HG03575 (cell line): ENCODE results near the gene GPD1L.

ENCODE experiments used
- ATAC-seq: cut with Tn5 transposase; IDR thresholded peaks from one replicate; pipeline ENCODE4 v1.9.1; 2021; ENCODE audit not compliant: unreplicated experiment, insufficient number of reproducible peaks, low FRiP score; ENCODE audit errors: extremely low read depth

Gene GPD1L

DNA sequence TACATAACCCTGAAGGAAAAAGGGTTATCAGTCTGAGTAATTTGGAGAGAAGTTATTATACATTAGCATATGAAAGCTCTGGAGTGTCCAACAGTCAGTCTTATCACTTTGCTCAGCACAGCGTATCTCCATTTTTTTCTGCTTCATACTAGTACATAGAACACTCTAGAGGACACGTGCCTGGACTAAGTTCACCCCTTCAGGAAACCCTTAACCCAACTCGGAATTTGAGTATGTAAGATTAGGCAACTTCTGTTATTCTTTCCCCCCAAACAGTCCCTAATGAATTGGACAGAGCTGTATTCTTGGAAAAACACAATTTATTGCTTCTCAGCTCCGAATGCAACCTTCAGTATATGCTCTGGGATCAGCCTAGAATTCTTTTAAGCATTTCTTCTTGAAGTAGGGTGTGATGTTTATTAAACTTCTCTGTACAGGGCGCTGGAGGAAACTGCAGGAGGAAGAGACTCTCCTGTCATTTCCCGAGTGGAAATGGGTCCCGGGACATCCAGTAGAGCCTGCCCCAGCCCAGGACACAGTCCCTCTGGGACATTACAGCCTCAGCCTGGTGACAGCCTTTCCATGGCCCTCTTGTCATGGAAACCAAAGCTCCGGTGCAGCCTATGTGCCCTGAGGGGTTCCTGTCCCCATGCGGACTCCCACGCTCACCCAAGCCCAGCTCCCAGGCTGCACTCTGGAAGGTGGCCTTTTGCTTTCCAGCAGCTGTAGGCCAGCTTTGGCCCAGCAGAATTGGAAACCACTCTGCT is 94.8 kb downstream of the GPD1L start:
- no peak for ATAC-seq

DNA sequence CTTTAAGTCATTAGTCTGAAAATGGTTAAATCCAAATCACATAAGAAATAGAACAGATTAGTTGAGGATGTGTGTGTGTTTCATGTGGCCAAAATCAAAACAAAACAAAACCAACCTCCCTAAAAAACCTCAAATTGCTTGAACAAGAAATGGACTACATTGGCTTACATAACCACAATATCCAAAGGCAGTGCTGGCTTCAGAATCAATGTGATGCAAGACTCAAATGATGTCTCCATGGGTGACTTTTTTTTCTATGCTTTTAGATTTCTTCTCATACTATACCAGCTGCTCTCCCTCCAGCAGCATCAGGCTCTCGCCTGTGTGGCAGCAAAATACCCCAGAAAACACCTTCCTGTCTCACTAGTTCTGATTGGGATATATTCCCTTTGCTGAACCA is 96.1 kb downstream of the GPD1L start:
- no peak for ATAC-seq

DNA sequence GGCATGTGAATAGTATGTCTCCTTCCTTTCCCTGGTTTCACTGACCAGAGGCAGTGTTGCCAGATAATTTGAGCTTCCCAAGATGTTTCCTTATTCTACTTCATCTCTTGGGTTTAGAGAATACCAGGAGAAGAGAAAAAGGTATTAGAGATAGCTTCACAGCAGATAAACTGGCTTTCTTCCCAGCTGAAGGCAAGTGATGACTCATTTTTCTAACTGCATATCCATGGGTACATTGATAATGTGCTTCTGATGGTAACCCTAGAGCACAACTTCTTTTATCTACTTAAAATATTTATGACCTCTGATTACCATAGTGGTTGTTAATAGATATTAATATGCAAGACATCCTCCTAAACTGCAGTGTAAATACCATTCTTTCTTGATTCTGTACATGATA is 97.4 kb downstream of the GPD1L start:
- no peak for ATAC-seq

DNA sequence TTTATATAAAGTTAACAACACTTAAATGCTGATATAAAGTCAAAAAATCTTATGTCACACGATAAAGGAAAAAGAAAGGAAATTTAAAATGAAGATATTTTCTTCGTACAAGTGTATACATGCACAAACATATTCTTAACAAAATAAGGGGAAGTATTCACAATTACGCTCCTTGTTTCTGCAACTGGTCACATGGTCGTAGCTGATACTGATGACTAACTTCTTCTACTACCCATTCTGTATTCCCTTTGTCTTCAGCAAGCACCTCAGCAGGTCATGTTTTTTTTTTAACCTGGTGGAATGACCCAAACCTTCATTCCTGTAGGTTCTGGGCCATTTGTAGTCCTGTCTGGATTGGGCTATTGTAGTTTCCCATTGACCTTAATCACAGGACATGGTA is 102.0 kb downstream of the GPD1L start:
- no peak for ATAC-seq

DNA sequence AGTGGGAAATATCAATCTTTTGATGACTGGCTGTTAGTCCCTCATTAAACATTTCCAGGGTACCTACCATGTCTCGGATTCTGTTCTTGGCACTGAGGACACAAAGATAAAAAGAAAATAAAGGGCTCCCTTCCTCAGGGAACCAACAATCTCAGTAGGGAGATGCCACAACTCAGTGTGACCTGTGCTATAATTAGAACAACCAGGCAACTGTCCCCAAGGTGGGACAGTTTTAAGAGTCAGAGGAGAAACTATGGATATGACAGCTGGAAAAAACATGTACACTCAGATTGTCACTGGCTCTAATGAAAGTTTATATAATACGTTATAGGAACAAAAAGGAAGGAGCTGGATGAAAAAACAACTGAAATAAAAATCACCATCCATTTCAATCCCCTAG is 108.8 kb downstream of the GPD1L start:
- no peak for ATAC-seq

DNA sequence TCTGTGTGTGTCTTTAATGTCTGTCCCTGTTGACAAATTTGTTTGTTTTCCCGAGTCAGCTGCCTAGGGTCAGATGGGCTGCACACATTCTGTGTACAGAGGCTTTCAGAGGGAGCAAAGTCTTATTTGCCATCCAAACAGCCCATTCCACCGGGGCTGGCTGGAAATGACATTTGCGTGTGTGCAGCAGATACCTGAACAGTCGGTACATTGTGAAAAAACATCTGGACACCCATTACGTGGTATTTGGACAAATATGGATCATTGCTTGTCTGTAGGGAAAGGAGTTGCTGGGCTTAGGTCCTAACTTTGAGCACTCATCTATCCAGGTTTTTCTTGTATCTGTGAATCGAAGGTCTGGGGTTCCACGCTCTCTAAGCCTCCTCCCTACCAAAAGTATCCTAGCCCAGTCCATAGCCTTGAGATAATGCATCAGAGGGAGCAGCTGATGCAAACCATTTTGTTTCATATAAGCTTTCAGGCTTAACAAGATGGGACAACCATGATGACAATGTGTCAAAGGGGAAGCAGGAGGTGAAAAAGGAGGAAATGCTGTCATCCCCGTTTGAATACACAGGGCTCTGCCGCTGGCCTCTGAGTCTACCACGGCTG is 109.9 kb downstream of the GPD1L start:
- no peak for ATAC-seq

DNA sequence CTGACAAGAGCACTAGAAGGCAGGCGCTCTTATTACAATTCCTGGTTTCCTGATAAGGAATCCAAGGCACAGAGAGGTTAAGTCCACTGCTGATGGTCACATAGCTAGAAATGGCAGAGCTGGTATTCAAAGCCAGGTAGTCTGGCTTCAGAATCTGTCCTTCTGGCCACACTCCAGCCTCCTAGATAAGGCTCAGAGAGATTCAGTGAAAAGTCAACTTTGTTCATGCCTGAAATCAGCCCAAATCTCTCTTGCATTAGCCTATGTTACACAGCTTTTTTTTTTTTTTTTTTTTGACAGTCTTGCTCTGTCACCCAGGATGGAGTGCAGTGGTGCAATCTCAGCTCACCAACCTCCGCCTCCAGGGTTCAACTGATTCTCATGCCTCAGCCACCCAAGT is 110.9 kb downstream of the GPD1L start:
- no peak for ATAC-seq
